IPS DF 6.9 (cell line): ENCODE measurements around the gene XPNPEP1.

Source experiments
- DNase-seq: peaks from one replicate; pipeline ENCODE4 v3.0.0-alpha.2; 2013; ENCODE audit warnings: low read depth, low spot score
- H3K27ac ChIP-seq: one replicate; pipeline ENCODE4 v1.5.1; 2013; ENCODE audit warnings: low read length, control low read depth
- H3K27me3 ChIP-seq: 2 replicates; pipeline ENCODE4 v1.6.1; 2013; ENCODE audit warnings: mild to moderate bottlenecking, low read length; ENCODE audit not compliant: control insufficient read depth, insufficient read depth
- H3K36me3 ChIP-seq: 2 replicates; pipeline ENCODE4 v1.6.1; 2013; ENCODE audit warnings: low read length; ENCODE audit not compliant: control insufficient read depth, insufficient read depth
- H3K4me1 ChIP-seq: 2 replicates; pipeline ENCODE4 v1.6.1; 2013; ENCODE audit warnings: low read length; ENCODE audit not compliant: control insufficient read depth, insufficient read depth
- H3K4me3 ChIP-seq: 2 replicates; pipeline ENCODE4 v1.5.1; 2013; ENCODE audit warnings: mild to moderate bottlenecking, low read length
- H3K9me3 ChIP-seq: 2 replicates; pipeline ENCODE4 v1.6.1; 2013; ENCODE audit warnings: low read length, inconsistent platforms; ENCODE audit not compliant: control insufficient read depth, insufficient read depth
- WGBS: extraction: QIAGEN DNeasy Blood & Tissue Kit; methylation state at CpG from one replicate; pipeline ENCODE4 v1.1.7; 2013; ENCODE audit warnings: mixed read lengths, missing lambda C conversion rate; ENCODE audit not compliant: insufficient read length, insufficient coverage; 5-methylcytosine and 5-hydroxymethylcytosine counted together

XPNPEP1 gene

DNA sequence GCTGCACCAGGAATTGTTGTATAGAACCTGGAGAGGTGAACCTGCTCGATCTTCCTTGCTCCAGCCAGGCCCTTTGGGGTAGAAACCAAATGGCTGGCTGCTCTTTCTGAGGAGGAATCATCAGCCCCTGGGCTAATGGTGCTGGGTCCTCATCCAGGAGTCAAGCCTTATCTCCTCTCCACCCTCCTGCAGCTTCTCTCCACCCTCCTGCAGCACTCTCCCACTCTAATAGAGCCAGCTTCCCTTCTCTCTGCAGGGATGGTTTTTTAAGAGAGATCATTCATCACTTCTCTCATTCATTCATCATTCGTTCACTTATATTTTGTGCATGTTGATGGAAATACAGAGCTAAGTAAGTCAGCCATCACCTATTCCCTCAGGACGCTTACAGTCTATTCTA is 103.5 kb downstream of the XPNPEP1 start:
- no peak overlapping the region for H3K27ac ChIP-seq
- H3K4me1 ChIP-seq, result no peaks in the 10 kb centered on the region
- H3K36me3 ChIP-seq, result no peaks in the 10 kb centered on the region
- H3K4me3 ChIP-seq, result no peak overlapping the region
- H3K27me3 ChIP-seq, result no peaks in the 10 kb centered on the region
- DNase-seq, result no peak
- H3K9me3 ChIP-seq, result no peaks in the 10 kb centered on the region
- no CpG with 5 or more reads among the region's 3 CpGs for WGBS
